ENCODE data around the gene NNAT. TPM values are rescaled to one million over a fixed set of nuclear protein-coding genes. Genes with fewer than 3 reads are reported as not detected.
A peak's percentile ranks its signal among the peaks of the same experiment; 100 is the strongest.
"Not testable (repeated sequence)": the region's sequence is repeated elsewhere in the genome, so short reads cannot be mapped to it uniquely, and the experiment has no call there.

NNAT gene
- total RNA-seq, 2 donors from 2014 or later, result 0.78 to 2.6 TPM

GRCh38 chr20:37477041-37477440 is 44.0 kb upstream of the NNAT start:
- H3K27ac ChIP-seq, result no peak overlapping the region
- H3K27me3 ChIP-seq, result no peaks in the 10 kb centered on the region
- no peaks in the 10 kb centered on the region for H3K4me1 ChIP-seq
- H3K36me3 ChIP-seq, result no peaks in the 10 kb centered on the region
- no peaks in the 10 kb centered on the region for H3K9me3 ChIP-seq
- no peak for DNase-seq (ENCODE audit: low spot score)
- no peak overlapping the region for H3K4me3 ChIP-seq
- no peak for TF ChIP-seq CTCF (IDR thresholded peaks at IDR 0.05)

GRCh38 chr20:37479266-37479665 is 41.8 kb upstream of the NNAT start:
- Histone ChIP-seq H3K9me3 (no peaks in the 10 kb centered on the region), H3K27me3 (no peaks in the 10 kb centered on the region), H3K4me1 (no peaks in the 10 kb centered on the region), H3K27ac (no peak overlapping the region), H3K4me3 (no peak overlapping the region), H3K36me3 (no peaks in the 10 kb centered on the region)
- peak; percentile 62 for DNase-seq (ENCODE audit: low spot score)
- TF ChIP-seq CTCF (IDR thresholded peaks at IDR 0.05), result no peak

- H3K36me3 ChIP-seq, result no peaks in the 10 kb centered on the region
- H3K27me3 ChIP-seq, result no peaks in the 10 kb centered on the region
- DNase-seq (ENCODE audit: low spot score), result no peak
- H3K9me3 ChIP-seq, result no peaks in the 10 kb centered on the region
- H3K27ac ChIP-seq, result no peak overlapping the region
- no peak overlapping the region for H3K4me3 ChIP-seq
- no peak for TF ChIP-seq CTCF (IDR thresholded peaks at IDR 0.05)
- no peaks in the 10 kb centered on the region for H3K4me1 ChIP-seq
Measured at GRCh38 chr20:37479925-37480691, 40.9 kb upstream of the NNAT start.

- Histone ChIP-seq H3K36me3 (no peaks in the 10 kb centered on the region), H3K4me3 (no peak overlapping the region), H3K9me3 (no peaks in the 10 kb centered on the region), H3K27ac (no peak overlapping the region), H3K27me3 (no peaks in the 10 kb centered on the region), H3K4me1 (no peaks in the 10 kb centered on the region)
- TF ChIP-seq CTCF (IDR thresholded peaks at IDR 0.05), result no peak
- DNase-seq (ENCODE audit: low spot score), result peak; percentile 68
Measured at GRCh38 chr20:37480919-37481318, 40.1 kb upstream of the NNAT start.

GRCh38 chr20:37481610-37482009 is 39.4 kb upstream of the NNAT start:
- Histone ChIP-seq H3K4me3 (no peak overlapping the region), H3K36me3 (no peaks in the 10 kb centered on the region), H3K4me1 (no peaks in the 10 kb centered on the region), H3K27me3 (no peaks in the 10 kb centered on the region), H3K27ac (no peak overlapping the region), H3K9me3 (no peaks in the 10 kb centered on the region)
- no peak for DNase-seq (ENCODE audit: low spot score)
- no peak for TF ChIP-seq CTCF (IDR thresholded peaks at IDR 0.05)

GRCh38 chr20:37484331-37484730 is 36.7 kb upstream of the NNAT start:
- no peaks in the 10 kb centered on the region for H3K36me3 ChIP-seq
- no peak overlapping the region for H3K4me3 ChIP-seq
- TF ChIP-seq CTCF (IDR thresholded peaks at IDR 0.05), result no peak
- no peak for DNase-seq (ENCODE audit: low spot score)
- no peak overlapping the region for H3K27ac ChIP-seq
- H3K4me1 ChIP-seq, result no peaks in the 10 kb centered on the region
- H3K9me3 ChIP-seq, result no peaks in the 10 kb centered on the region
- H3K27me3 ChIP-seq, result no peaks in the 10 kb centered on the region

- H3K36me3 ChIP-seq; H3K9me3 ChIP-seq; H3K27ac ChIP-seq; H3K4me1 ChIP-seq; H3K4me3 ChIP-seq; H3K27me3 ChIP-seq; DNase-seq (ENCODE audit: low spot score): not testable (repeated sequence)
Measured at GRCh38 chr20:37486209-37486608, 34.8 kb upstream of the NNAT start.

Measured in right atrium auricular region (tissue), 2 donors.